ENCODE results near the gene SCYGR6. TPM values are rescaled to one million over a fixed set of nuclear protein-coding genes. Genes with fewer than 3 reads are reported as not detected.

SCYGR6 gene
- total and polyA plus RNA-seq, 9 of the 15 experiments (the other 6 are each of a cell fraction or from before 2014, with no cell fraction given) = not detected

DNA sequence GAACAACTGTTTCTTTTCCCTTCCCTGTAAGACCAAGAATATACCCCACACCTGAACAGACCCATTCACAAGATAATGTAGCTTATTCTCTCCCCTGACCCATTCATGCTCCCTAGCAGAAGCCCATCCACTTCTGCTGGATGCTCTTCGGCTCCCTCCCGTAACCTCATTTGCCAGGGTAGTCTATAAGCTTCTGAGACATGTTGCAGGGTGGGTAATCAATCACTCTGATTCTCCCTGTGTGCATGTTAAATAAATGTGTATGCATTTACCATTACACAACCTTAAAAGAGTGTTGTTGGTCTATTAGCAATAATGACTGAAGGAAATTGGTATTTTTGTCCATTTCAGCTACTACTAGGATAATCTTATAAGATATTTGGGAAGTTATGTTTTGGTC is 8.1 kb downstream of the SCYGR6 start:
- POLR2A ChIA-PET = no interaction called here
- in situ Hi-C loops (cut with MboI) = no loop called here
- no peak for ATAC-seq
- no peak for TF ChIP-seq ZFP91 (CRISPR knock-in tag; IDR thresholded peaks at IDR 0.05)
- TF ChIP-seq SPI1 (IDR thresholded peaks at IDR 0.05; ENCODE audit: borderline replicate concordance, low read depth, low read length) = no peak
- no peak for TF ChIP-seq SRSF1 (IDR thresholded peaks at IDR 0.05; ENCODE audit: low read depth, low read length)
- TF ChIP-seq PHB (CRISPR knock-in tag; IDR thresholded peaks at IDR 0.05) = no peak
- no peak for TF ChIP-seq ZNF12 (CRISPR knock-in tag; IDR thresholded peaks at IDR 0.05)
- TF ChIP-seq EP300 (IDR thresholded peaks at IDR 0.05; ENCODE audit: low read length) = no peak
- TF ChIP-seq CBFA2T3 (IDR thresholded peaks at IDR 0.05) = no peak
- no peak for TF ChIP-seq CBX8 (IDR thresholded peaks at IDR 0.05; ENCODE audit: borderline replicate concordance, extremely low read depth, low read depth, low read length, poor library complexity, severe bottlenecking)
- TF ChIP-seq SAFB (IDR thresholded peaks at IDR 0.05; ENCODE audit: borderline replicate concordance, low read depth, low read length) = no peak
- no peak for TF ChIP-seq TCF7L2 (IDR thresholded peaks at IDR 0.05; ENCODE audit: low read depth, low read length)
- TF ChIP-seq SMARCC2 (IDR thresholded peaks at IDR 0.05; ENCODE audit: low read depth) = no peak
- TF ChIP-seq, protein P1, sequence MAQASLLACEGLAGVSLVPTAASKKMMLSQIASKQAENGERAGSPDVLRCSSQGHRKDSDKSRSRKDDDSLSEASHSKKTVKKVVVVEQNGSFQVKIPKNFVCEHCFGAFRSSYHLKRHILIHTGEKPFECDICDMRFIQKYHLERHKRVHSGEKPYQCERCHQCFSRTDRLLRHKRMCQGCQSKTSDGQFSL (CRISPR knock-in tag; IDR thresholded peaks at IDR 0.05) = no peak
- TF ChIP-seq, protein P1 (tag; IDR thresholded peaks at IDR 0.05) = no peak
- TF ChIP-seq ZNF696 (CRISPR knock-in tag; conservative IDR thresholded peaks at IDR 0.05) = no peak
- TF ChIP-seq RFX7 (CRISPR knock-in tag; IDR thresholded peaks at IDR 0.05) = no peak
- TF ChIP-seq ZNF551 (CRISPR knock-in tag; IDR thresholded peaks at IDR 0.05) = no peak
- TF ChIP-seq, protein P2, sequence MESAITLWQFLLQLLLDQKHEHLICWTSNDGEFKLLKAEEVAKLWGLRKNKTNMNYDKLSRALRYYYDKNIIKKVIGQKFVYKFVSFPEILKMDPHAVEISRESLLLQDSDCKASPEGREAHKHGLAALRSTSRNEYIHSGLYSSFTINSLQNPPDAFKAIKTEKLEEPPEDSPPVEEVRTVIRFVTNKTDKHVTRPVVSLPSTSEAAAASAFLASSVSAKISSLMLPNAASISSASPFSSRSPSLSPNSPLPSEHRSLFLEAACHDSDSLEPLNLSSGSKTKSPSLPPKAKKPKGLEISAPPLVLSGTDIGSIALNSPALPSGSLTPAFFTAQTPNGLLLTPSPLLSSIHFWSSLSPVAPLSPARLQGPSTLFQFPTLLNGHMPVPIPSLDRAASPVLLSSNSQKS (CRISPR knock-in tag; IDR thresholded peaks at IDR 0.05) = no peak
- TF ChIP-seq RBM22 (IDR thresholded peaks at IDR 0.05; ENCODE audit: low read depth, low read length, poor library complexity, severe bottlenecking) = no peak
- no peak for TF ChIP-seq ZBTB43 (CRISPR knock-in tag; IDR thresholded peaks at IDR 0.05)
- TF ChIP-seq GABPA (tag; conservative IDR thresholded peaks at IDR 0.05; ENCODE audit: low read depth) = no peak

More for the DNA sequence above, 8.1 kb downstream of the SCYGR6 start:
- peaks cover 0 to 6% of the 10 kb centered on the region in 2 experiments; a peak in 1 of 5 replicates for H3K4me1 ChIP-seq (replicated peaks in 1 of 2; ENCODE audit: control insufficient read depth in 2 of 2, insufficient read depth in 2 of 2, low read length in 2 of 2)
- no peak overlapping the region for H3K4me3 ChIP-seq
- BruUV-seq (replicated peaks) = no TSS peak
- no peak overlapping the region for H3K4me2 ChIP-seq (ENCODE audit: insufficient read depth, low read length)
- peaks cover 2 to 15% of the 10 kb centered on the region in 2 experiments; a peak in 3 of 5 replicates for H3K27me3 ChIP-seq (ENCODE audit: control insufficient read depth in 2 of 2, insufficient read depth in 2 of 2, low read length in 2 of 2)
- 0% methylated on average over 2 of the region's 2 CpGs for WGBS (ENCODE audit: insufficient coverage, low coverage, missing lambda C conversion rate)
- H3K27ac ChIP-seq (ENCODE audit: extremely low read depth, low read depth, low read length) = no peak overlapping the region
- no peaks in the 10 kb centered on the region for H3K79me2 ChIP-seq (ENCODE audit: control insufficient read depth, insufficient read depth, low read length)
- FAIRE-seq (no peak), DNase-seq (ENCODE audit: extremely low read depth in 1 of 4, low spot score in 3 of 4) (no peak)
- CTCF ChIA-PET (ENCODE audit: low intra/inter-chr PET ratio) = no interaction called here
- no peak overlapping the region for H3K9ac ChIP-seq (ENCODE audit: insufficient read depth in 1 of 2, low read depth in 2 of 2, low read length in 2 of 2)
- H3K9me3 ChIP-seq (replicated peaks; ENCODE audit: control insufficient read depth, insufficient read depth, low read depth, low read length) = no peaks in the 10 kb centered on the region
- no peaks in the 10 kb centered on the region for H4K20me1 ChIP-seq (replicated peaks; ENCODE audit: control insufficient read depth, insufficient read depth, low read length)
- intact Hi-C loops (cut with micrococcal nuclease) = no loop called here
- H3K36me3 ChIP-seq (ENCODE audit: control insufficient read depth, insufficient read depth, low read length) = no peaks in the 10 kb centered on the region
- no peaks in the 10 kb centered on the region for H3K9me1 ChIP-seq (ENCODE audit: control insufficient read depth, insufficient read depth, low read length)
- no peak overlapping the region for H2AFZ ChIP-seq (ENCODE audit: low read depth, low read length)

All from K562 (cell line).